WTC11 (cell line): Measurements from ENCODE around the gene PPM1G.

Experiments used
- CTCF ChIP-seq: fragments of 200-600 bp; IDR thresholded peaks from 2 replicates; pipeline ENCODE4 v1.8.0; 2022; ENCODE audit warnings: antibody characterized with exemption
- ZNF416 ChIP-seq: fragments of 250-450 bp; sonication (Bioruptor Pico); IDR thresholded peaks from 2 replicates; pipeline ENCODE4 v1.9.0; 2021; ENCODE audit warnings: mild to moderate bottlenecking, inconsistent platforms
- TF ChIP-seq, protein P1 (sequence below): sonication (generic); formaldehyde crosslinking; IDR thresholded peaks from 2 replicates; pipeline ENCODE4 v1.8.1; 2022; ENCODE audit warnings: mild to moderate bottlenecking, moderate library complexity, missing genetic modification reagents
- TF ChIP-seq, protein P2 (sequence below): sonication (generic); formaldehyde crosslinking; IDR thresholded peaks from 2 replicates; pipeline ENCODE4 v1.8.1; 2023; ENCODE audit warnings: mild to moderate bottlenecking, missing genetic modification reagents

DNA sequence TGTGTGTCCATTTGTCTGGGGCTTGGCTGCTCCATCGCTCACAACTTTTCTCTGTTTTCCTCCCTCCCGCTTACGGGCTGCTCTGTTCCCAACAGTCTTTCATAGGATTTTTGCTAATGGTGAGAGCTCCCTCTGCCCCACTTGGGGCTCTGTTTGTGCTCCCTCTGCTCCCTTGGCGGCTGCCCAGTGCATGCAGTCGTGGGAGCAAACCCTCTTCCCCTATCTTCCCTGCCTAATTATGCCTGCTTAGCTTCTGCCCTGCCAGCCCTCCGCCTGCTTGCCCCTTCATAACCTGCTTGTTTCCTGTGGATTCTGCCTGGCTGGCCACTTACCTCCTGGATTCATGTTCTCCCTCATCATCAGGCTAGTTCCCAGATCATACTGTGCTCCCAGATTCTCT is 26.2 kb upstream of the PPM1G start:
- TF ChIP-seq, protein P1, sequence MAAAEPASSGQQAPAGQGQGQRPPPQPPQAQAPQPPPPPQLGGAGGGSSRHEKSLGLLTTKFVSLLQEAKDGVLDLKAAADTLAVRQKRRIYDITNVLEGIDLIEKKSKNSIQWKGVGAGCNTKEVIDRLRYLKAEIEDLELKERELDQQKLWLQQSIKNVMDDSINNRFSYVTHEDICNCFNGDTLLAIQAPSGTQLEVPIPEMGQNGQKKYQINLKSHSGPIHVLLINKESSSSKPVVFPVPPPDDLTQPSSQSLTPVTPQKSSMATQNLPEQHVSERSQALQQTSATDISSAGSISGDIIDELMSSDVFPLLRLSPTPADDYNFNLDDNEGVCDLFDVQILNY (CRISPR knock-in tag) = no peak
- TF ChIP-seq CTCF (no peak), ZNF416 (CRISPR knock-in tag) (no peak)
- TF ChIP-seq, protein P2, sequence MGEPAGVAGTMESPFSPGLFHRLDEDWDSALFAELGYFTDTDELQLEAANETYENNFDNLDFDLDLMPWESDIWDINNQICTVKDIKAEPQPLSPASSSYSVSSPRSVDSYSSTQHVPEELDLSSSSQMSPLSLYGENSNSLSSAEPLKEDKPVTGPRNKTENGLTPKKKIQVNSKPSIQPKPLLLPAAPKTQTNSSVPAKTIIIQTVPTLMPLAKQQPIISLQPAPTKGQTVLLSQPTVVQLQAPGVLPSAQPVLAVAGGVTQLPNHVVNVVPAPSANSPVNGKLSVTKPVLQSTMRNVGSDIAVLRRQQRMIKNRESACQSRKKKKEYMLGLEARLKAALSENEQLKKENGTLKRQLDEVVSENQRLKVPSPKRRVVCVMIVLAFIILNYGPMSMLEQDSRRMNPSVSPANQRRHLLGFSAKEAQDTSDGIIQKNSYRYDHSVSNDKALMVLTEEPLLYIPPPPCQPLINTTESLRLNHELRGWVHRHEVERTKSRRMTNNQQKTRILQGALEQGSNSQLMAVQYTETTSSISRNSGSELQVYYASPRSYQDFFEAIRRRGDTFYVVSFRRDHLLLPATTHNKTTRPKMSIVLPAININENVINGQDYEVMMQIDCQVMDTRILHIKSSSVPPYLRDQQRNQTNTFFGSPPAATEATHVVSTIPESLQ (CRISPR knock-in tag) = no peak
